SK-N-SH treated with all-trans-retinoic acid at 6 μM for 48 hours (cell line): ENCODE measurements around the gene TRAIP.

ENCODE experiments used
- BACH2 ChIP-seq: fragments of 250-450 bp; sonication (Bioruptor Pico); IDR thresholded peaks from 2 replicates; pipeline ENCODE4 v1.9.0; 2021; ENCODE audit warnings: mild to moderate bottlenecking, borderline replicate concordance
- ESRRG ChIP-seq: fragments of 250-450 bp; sonication (Bioruptor Pico); IDR thresholded peaks from 2 replicates; pipeline ENCODE4 v1.6.1; 2021; ENCODE audit warnings: mild to moderate bottlenecking
- ISL1 ChIP-seq: fragments of 250-450 bp; sonication (Bioruptor Pico); IDR thresholded peaks from 2 replicates; pipeline ENCODE4 v2.1.2; 2022; ENCODE audit warnings: mild to moderate bottlenecking, moderate library complexity
- PATZ1 ChIP-seq: fragments of 250-450 bp; sonication (Bioruptor Pico); IDR thresholded peaks from 2 replicates; pipeline ENCODE4 v1.8.0; 2020; ENCODE audit warnings: mild to moderate bottlenecking, moderate library complexity, borderline replicate concordance
- POU6F1 ChIP-seq: fragments of 250-450 bp; sonication (Bioruptor Pico); IDR thresholded peaks from 2 replicates; pipeline ENCODE4 v1.8.0; 2021; ENCODE audit warnings: low read depth, mild to moderate bottlenecking, moderate library complexity, borderline replicate concordance
- TSHZ2 ChIP-seq: fragments of 250-450 bp; sonication (Bioruptor Pico); IDR thresholded peaks from 2 replicates; pipeline ENCODE4 v1.5.0; 2020; ENCODE audit warnings: mild to moderate bottlenecking, moderate library complexity
- ZFP3 ChIP-seq: fragments of 250-450 bp; sonication (Bioruptor Pico); IDR thresholded peaks from 2 replicates; pipeline ENCODE4 v1.5.0; 2020; ENCODE audit warnings: mild to moderate bottlenecking, moderate library complexity
- ZFP30 ChIP-seq: fragments of 450-650 bp; formaldehyde crosslinking; IDR thresholded peaks from 2 replicates; pipeline ENCODE4 v1.5.0; 2022; ENCODE audit warnings: mild to moderate bottlenecking, moderate library complexity
- ZNF565 ChIP-seq: fragments of 450-650 bp; formaldehyde crosslinking; conservative IDR thresholded peaks from 2 replicates; pipeline ENCODE4 v1.5.0; 2020; ENCODE audit warnings: low read depth, mild to moderate bottlenecking, moderate library complexity
- ZNF70 ChIP-seq: fragments of 450-650 bp; formaldehyde crosslinking; IDR thresholded peaks from 2 replicates; pipeline ENCODE4 v1.5.0; 2020; ENCODE audit warnings: mild to moderate bottlenecking, moderate library complexity
- ZNF8 ChIP-seq: fragments of 450-650 bp; formaldehyde crosslinking; IDR thresholded peaks from 2 replicates; pipeline ENCODE4 v1.5.0; 2020; ENCODE audit warnings: mild to moderate bottlenecking, moderate library complexity

DNA sequence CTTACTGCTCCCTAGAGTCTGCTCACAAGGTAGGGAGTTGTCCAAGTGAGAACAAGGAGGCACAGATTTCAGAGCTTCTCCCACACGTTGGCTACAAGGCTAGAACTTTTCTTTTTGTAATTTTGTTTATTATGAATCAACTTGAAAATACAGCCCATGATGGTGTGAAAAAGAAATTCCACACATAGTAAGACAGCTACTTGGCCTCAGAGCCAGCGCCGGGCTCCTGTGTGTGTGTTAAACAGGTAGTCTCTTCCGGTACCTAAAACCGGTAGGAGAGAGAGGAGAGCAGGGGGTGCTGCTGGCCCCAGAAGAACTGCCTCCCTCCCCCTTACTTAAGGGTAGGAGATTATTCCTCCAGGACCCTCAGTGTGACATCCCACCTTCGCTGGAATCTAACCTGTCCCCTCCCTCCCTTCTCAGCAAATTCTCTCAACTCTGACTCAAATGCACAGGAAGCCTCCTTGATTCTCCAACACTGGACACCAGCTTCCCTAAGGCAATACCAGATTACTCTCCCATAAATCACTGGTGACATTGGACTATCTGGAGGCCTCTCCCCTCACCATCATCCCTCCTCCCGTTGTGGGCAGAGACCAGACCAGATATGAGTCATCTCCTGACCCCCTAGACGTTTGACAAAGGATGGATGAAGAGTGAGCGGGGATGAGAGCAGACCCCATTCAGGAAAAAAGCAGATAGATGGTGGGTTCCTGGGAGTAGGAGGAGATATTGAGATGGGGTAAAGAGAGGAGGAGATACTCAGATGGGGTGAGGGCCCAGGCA lies 65.5 kb downstream of the TRAIP start:
- TF ChIP-seq BACH2 (CRISPR knock-in tag) (no peak), PATZ1 (CRISPR knock-in tag) (no peak), ESRRG (CRISPR knock-in tag) (no peak), ISL1 (CRISPR knock-in tag) (no peak), ZFP3 (no peak), POU6F1 (no peak), TSHZ2 (CRISPR knock-in tag) (no peak), ZNF565 (CRISPR knock-in tag) (no peak), ZNF70 (CRISPR knock-in tag) (no peak), ZNF8 (CRISPR knock-in tag) (no peak), ZFP30 (no peak)
